ENCODE data around the gene UBE2L3. TPM values are rescaled to one million over a fixed set of nuclear protein-coding genes. Genes with fewer than 3 reads are reported as not detected.
A peak's percentile ranks its signal among the peaks of the same experiment; 100 is the strongest.
"Not testable (repeated sequence)": the region's sequence is repeated elsewhere in the genome, so short reads cannot be mapped to it uniquely, and the experiment has no call there.

Gene UBE2L3
- total RNA-seq = 27.3 TPM

DNA sequence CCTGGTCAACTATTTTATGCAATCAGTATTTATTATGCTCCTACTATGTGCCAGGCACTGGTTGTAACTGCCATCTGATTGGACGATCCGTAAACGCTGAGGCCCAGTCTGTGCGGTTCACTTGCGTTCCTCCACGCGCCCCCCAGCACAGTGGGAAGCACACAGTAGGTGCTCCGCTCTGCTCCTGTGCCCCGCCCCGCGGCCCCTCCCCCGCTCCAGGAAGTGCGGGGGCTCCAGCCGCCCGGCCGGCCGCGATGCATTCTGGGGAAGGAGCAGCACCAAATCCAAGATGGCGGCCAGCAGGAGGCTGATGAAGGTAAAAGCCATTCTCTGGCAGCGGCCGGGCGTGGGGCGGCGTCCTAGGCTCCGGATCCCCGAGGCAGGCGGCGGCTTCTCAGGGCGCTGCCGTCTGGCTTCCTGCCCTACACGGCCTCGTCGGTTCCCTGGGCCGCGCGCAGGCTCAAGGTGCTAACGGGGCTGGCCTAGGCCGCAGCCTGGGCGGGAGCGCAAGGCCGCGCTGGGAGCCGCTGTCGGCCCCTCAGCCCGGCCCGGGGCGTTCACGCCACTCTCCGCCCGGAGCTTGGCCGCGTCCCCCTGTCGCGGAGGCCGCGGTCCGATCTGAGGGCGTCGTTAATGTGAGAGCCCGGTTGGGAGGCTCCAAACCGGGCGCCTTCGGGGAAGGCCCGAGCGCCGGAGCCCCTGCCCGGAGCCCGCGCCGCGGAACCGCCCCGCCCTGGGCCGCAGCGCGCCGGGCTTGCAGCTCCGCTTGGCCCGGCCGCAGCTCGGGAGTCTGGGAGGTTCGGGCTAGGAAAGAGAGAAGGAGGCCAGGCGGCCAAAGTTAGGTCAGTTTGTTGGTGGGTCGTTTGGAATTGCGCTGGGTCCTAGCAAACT lies at the start of gene UBE2L3:
UBE2L3 (plus strand) TSS at position 259 of the 891 bp plus-strand sequence; CDS start at position 290, 31 bp downstream.
- DNase-seq (ENCODE audit: low spot score in 2 of 2) (peak; percentile 90 to 91), FAIRE-seq (no peak)

DNA sequence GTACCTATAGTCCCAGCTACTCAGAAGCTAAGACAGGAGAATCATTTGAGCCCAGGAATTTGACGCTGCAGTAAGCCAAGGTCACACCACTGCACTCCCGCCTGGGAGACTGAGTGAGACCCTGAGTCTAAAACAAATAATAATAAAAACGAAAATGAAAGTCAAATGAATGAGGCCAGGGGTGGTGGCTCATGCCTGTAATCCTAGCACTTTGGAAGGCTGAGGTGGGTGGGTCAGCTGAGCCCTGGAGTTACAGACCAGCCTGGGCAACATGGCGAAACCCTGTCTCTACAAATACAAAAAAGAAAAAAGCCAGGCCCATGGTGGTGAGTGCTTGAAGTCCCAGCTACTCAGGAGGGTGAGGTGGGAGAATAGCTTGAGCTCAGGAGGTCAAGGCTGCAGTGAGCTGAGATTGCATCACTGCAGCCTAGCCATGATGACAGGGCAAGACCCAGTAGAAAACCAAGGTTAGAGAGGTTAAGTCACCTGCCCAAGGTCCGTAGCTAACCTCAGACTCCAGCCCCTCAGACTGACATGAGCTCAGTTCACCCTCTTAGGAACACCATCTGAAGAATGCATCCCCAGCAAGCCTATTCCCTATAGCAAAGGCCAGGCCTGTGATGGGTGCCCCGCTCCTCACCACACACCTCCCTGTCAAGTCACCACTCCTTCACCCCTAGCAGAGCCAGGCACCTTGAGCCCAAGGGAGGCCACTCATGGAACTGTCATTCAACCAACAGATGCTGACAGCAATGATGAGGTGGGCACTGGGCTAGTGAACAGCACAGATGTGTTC lies 40.6 kb upstream of the UBE2L3 start:
- DNase-seq (ENCODE audit: low spot score in 2 of 2); FAIRE-seq: not testable (repeated sequence)

DNA sequence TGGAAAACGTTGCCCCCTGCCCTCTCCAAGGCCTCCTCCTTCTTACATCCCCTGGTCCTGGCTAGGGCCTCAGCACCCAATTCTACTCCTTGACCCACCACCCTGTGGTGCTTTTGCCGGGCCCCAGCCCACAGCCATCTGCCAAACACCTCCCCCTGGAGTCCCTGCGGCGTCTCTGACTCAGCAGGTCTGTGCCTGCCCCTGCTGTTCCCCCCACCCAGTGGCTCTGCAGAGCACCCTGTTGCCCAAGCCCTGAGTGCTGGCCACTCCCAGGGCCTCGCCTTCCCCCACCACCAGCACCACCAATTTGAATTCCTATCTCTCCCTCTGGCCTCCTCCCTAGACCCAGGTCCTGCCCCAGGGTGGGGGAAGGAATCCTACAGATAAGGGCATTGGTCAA lies 36.0 kb upstream of the UBE2L3 start:
- not testable (repeated sequence) for FAIRE-seq; DNase-seq (ENCODE audit: low spot score in 2 of 2)

DNA sequence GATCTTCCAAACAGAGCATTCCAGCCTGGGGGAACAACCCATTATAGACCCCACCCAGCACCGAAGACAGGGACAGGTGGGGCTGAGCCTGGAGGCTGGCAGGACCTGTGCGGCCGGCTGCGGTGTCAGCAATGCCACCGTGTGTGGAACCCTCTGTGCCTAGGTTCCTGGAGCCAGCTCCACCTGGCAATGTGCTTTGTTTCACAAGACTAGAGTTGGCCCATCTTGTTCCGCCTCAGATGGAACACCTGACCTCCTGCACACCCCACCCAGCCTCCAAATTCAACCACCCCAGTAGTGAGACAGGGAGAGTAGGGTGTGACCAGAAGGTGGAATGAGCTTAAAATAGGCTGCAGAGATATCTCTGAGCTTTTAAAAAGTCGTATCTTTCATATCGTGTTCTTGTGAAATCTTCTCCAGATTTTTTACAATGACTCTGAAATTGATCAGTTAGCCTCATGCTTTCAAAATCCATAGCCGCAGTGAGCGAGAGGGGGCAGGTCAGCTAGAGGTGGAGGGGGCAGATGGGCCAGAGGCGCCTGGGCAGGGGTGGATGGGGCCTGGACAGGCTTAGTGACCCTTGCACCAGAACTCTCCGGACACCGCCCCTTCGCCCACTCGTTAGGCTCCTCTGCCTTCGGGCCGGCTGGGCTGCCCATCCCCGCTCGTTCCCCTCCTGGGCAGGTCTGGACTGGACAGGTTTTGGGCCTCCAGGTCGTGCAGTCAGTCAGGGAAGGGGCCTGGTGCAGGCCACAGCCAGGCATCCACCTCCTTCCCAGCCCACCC lies 34.5 kb upstream of the UBE2L3 start:
- not testable (repeated sequence) for DNase-seq (ENCODE audit: low spot score in 2 of 2); FAIRE-seq

DNA sequence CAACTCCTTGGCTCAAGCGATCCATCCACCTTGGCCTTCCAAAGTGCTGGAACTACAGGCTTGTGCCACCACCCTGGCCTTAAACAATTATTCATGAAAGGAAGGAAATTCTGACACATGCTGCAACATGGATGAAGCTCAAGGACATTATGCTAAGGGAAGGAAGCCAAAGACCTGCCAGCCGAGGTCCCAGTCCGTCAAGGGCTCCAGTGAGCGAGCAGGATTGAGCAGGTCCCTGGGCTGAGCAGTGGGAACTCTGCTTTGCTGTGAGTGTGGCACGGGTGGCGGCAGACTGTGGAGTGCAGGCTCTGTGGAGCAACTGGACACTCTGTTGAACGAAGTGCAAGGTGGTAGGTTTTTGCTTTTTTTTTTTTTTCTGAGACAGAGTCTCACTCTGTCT lies 27.7 kb upstream of the UBE2L3 start:
- FAIRE-seq; DNase-seq (ENCODE audit: low spot score in 2 of 2): not testable (repeated sequence)

DNA sequence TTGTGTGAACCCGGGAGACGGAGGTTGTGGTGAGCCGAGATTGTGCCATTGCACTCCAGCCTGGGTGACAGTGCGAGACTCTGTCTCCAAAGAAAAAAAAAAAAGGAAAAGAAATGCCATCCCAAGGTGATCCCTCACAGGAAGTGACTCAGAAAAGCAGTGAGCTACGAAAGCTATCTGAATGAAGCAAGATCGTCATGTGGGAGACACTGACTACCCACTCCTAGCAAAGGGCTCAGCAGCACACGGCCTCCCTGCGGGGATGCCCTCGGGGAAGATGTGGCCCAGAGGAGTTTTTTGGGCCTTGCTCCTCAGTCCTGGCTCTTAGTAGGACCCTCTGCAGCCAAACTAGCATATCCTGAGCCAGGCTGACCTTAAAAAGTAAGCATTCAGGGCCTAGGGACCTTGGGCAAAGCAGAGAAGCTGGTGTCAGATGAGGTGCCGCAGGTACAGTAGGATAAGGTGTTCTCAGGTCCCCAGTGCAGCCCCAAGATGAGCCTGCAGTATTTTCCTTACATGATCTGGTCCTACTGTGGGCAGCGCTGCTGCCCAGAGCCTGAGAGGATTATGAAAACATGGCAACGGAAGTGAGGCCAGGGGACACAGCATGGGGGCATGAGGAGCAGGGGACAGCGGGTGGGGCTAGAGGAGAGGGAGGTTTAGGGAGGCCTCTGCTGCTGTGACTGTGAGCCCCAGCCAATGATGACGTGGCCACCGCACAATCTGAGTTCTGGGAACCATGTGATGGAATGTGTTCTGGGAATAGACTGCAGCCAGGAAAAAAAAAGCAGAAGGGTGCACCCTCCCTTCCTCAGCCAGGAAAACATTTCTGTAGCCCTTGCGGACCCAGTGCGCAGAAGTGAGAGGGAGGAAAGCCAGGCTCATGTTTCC lies 22.8 kb upstream of the UBE2L3 start:
- not testable (repeated sequence) for DNase-seq (ENCODE audit: low spot score in 2 of 2); FAIRE-seq

DNA sequence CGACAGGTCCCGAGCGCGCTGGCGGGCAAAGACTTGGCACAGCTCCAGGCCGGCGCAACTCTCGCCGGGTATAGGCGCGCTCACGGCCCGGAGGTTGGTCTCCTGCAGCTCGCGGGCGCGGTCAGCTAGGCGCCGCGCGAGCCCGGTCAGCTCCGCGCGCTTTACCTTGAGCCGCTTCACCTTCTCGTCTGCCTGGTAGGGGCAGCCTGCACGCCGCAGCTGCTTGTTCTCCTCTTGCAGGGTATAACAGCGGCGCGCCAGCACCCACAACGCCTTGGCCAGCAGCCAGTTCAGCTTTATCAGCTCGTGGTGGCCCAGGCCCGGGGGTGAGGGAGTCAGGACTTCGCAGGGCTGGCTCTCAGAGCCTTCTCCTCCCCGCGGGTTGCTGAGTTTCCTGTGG lies 18.0 kb upstream of the UBE2L3 start:
- not testable (repeated sequence) for DNase-seq (ENCODE audit: low spot score in 2 of 2); FAIRE-seq

DNA sequence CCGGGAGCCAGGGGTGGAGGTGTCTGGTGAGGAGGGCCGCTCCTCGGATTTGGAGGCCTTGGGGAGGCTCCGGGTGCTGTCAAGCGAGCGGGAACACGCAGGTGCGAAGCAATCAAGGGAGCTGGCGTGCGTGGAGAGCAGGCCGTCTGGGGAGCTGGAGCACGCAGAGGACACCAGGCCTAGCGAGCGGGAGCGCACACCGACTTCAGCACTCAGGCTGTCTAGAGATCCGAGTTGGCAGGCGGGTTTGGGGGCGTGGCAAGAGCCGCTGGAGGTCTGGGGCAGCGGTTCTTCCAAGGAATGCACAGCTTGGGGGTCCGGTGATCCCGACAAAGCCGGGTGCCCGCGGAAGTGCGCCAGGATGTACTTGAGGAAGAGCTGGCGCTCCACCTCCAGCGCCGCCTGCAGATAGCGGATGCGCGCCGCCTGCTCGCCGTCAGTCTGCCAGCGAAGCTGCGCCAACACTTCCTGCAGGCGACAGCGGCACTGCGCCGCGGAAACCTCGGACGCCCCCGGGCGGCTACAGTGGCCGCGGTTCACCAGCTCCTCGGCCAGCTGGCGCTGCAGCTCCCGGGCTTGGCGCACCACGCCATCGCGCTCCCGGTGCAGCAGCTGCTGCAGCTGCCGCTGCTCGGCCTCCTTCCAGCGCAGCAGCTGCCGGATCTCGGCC lies 17.4 kb upstream of the UBE2L3 start:
- DNase-seq (ENCODE audit: low spot score in 2 of 2); FAIRE-seq: not testable (repeated sequence)

DNA sequence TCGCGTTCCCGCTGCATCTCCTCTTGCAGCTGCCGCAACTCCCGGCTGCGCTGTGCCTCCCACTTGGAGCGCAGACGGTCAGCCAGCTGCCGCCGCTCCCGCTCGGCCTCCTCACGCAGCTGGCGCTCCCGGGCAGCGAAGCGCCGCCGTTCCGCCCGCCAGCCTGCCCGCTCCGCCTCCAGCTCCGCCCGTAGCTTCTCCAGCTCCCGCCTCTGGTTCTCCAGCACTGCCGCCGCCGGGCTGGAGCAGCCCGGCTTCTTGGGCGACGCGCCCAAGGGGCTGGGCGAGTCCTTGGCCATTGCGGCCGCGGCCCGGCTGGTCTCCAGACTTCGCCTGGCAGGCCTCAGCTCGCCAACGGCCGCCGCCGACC lies 16.9 kb upstream of the UBE2L3 start:
- not testable (repeated sequence) for FAIRE-seq; DNase-seq (ENCODE audit: low spot score in 2 of 2)

DNA sequence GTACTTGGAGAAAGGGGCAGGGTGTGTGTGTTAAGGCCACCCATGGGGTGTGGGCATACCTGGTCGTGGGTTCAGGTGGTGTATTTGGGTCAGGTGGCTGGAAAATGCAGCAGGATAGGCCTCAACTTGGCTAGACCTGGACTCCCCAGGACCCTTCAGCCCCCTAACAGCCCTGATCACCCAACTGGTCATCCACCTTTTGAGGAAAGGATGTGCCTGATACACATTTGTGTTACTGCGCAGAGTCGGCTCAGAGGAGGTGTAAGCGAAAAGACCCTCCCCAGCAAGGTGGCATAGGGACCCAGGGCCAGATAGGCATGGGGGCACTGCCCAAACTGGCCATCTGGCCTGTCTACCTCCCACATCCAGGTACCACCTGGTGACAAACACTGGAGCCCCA lies 16.2 kb upstream of the UBE2L3 start, which contains the start of gene RIMBP3C:
RIMBP3C (minus strand) TSS at position 101 of the 400 bp plus-strand sequence. CDS start 485 bp downstream, outside the sequence.
- not testable (repeated sequence) for FAIRE-seq; DNase-seq (ENCODE audit: low spot score in 2 of 2)

DNA sequence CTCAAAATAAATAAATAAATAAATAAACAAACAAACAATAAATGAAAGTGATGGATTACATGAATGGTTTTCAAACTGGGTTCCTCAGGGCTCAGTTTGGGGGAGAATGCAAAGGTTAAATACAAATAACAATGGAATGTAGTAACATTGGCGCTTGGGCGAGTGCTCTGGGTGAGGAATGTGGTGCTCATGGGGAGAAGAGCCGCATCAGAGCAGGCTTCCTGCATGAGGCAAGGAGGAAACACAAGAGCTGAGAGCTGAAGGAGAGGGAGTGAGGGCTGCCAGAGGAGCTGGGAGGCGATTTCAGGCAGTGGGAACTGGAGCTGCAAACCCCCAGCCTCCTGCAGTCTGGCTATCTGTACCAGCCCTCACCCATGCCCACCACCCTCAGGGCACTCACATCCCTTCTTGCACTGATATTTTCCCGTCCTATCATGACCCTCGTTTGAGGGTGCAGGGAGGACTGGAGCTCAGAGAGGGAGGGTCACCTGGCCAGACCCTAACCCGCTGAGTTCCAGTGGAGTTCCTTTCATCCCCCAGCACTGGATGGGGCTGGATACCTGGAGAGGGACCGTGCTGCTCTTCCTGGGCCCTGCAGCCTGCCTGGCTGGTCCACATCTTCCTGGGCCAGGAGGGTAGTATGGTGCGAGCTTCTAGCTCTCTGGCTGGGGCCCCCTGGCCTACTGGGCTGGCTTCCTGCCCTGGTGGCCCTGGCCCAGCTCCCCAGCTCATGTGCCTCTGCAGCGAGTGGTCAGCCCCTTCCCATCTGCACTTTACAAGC lies 8.0 kb upstream of the UBE2L3 start:
- not testable (repeated sequence) for DNase-seq (ENCODE audit: low spot score in 2 of 2); FAIRE-seq

DNA sequence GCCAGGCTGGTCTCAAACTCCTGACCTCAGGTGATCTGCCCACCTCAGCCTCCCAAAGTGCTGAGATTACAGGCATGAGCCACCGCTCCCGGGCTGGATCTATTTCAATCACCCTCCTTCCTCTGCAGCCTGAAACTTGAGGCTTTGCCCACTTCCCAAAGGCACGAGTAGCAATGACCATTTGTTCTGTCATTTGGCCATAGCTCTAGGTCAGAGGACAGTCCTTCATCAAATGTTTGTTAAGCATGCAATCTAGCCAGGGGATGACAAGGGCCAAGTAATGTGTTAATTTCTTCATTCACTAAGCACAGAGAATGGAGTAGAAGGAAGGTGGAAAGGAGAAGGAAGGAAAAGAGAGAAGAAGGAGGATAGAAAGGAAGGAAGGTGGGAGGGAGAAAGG lies 6.9 kb upstream of the UBE2L3 start:
- not testable (repeated sequence) for FAIRE-seq; DNase-seq (ENCODE audit: low spot score in 2 of 2)

DNA sequence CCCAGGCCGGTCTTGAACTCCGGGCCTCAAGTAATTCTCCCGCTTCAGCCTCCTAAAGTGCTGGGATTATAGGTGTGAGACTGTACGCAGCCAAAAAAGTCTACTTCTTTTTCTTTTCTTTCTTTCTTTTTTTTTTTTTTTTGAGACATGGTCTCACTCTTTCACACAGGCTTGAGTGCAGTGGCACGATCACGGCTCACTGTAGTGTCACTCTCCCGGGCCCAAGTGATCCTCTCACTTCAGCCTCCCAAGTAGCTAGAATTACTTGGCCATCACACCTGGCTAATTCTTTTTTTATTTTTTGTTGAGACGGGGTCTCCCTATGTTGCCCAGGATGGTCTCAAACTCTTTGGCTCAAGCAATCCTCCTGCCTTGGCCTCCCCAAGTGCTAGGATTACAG lies 3.6 kb upstream of the UBE2L3 start:
- DNase-seq (ENCODE audit: low spot score in 2 of 2) (no peak), FAIRE-seq (no peak)

DNA sequence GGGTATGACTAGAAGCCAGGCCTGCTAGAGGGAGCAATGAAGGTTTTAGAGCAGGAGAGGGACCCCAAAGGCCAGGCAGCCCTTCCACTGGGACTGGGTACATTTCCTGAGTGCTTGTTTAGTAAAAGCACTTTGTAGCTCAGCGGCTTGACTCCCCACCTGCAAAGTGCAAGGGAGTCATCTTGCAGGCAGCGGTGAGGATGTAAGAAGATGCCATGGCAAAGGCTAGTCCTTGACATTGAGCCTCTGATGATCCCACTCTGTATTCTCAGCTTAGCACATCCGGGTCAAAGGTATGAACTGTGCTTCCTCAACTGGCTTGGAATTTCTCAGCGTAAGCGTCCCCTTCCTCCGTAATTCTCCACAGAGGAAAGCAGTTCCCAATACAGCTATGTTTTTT lies 3.1 kb upstream of the UBE2L3 start:
- DNase-seq (ENCODE audit: low spot score in 2 of 2) = no peak
- FAIRE-seq = no peak

DNA sequence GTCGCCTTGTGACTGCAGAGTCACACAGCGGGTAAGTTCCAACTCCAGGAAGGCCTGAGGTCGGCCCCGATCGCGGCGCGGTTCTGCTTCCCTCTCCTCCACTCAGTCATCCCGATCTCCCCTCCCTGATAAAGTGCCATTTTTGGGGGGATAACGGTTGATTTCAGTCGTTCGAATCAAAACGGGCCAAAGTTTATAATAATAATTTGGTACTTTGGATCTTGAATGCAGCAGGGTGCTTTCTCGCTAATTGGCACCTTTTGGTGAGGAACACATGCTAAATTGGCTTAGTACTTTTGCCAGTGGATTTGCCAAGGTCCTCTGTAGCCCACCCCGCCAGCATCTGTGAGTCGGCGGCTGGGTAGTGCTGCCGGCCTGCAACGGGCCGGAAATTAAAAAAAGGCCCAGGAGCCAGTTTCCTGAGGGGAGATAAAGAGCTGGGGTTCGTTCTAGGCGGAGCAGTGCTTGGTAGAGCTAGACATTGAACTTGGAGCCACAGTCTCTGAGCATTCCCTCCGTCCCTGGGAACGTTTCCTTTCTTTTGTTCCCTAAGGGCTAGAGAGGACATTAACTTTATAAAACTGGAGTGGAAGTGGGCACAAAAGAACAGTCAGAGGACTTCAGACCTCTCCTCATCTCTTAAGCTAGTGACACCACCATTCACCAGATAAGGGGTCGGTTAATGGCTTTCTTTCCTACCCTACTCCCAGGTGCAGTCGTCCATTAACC lies 997 bp downstream of the UBE2L3 start:
- FAIRE-seq (no peak), DNase-seq (ENCODE audit: low spot score in 2 of 2) (no peak)

DNA sequence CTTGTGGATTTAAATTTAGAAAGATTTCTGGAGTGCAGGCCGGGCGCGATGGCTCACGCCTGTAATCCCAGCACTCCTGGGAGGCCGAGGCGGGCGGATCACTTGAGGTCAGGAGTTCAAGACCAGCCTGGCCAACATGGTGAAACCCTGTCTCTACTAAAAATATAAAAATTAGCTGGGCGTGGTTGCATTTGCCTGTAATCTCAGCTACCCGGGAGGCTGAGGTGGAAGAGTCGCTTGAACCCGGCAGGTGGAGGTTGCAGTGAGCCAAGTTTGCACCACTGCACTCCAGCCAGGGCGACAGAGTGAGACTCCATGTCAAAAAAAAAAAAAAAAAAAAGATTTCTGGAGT lies 1.5 kb downstream of the UBE2L3 start:
- FAIRE-seq; DNase-seq (ENCODE audit: low spot score in 2 of 2): not testable (repeated sequence)

DNA sequence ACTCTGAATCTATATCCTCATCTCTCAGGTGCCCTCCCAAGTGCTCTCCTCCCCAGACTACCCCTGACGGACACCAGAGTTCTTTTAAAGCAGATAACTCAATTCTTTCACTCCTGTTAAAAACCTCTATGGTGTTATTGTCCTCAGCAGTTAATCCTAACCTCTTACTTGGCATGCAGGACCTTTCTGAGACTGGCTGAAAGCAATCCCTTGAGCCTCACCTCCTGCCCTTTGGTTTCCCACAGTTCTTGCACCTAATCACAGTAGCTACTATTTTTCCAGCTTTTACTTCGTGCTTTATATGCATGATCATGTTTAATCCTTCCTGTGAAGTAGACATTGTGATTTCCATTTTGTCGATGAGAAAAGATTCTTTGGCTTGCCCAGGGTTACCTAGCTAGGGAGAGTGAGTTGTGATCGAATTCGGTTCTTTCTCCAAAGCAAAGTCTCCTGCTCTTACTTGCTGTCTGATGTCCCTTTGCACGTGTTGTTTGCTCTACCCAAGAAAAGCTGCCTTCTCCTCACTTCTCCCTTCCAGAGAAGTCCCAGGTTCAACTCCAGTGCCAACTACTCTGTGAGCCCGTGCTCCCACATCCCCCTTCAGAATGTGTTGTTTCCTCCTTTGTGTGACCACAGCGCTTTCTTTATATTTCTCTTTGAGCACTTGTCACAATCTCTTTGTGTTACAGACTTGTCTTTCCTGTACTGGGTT lies 2.1 kb downstream of the UBE2L3 start:
- FAIRE-seq = no peak
- DNase-seq (ENCODE audit: low spot score in 2 of 2) = no peak

Measured in frontal cortex (tissue), 4 donors.